ENCODE results near the gene KLHDC8A.
"Not testable (repeated sequence)": the region's sequence is repeated elsewhere in the genome, so short reads cannot be mapped to it uniquely, and the experiment has no call there.

KLHDC8A gene

GRCh38 chr1:205317311-205317917, 39.3 kb downstream of the KLHDC8A start:
- no peak for DNase-seq

DNA sequence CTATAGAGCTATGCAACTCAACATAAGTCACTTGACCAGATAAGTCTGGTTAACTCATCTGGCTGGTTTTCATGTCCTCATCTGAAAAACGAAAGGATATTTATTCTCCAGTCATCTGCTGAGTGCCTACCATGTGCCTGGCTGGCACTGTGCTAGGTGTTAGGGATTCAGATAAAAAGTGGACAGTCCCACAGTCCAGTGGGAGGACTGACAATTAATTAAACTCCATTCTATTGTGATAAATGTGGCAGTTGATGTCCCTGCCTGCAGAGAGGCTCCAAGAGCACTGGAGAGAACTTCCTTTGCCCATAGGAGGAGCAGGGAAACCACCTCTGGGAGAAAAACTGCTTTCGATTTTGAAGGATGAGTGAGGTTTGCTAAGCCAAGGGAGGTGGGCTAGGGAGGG, 40.6 kb downstream of the KLHDC8A start:
- DNase-seq: no peak

GRCh38 chr1:205315008-205315618, 41.6 kb downstream of the KLHDC8A start:
- DNase-seq: no peak

GRCh38 chr1:205313563-205314308, 43.0 kb downstream of the KLHDC8A start:
- DNase-seq: peak; percentile 71

GRCh38 chr1:205312866-205313562, 43.7 kb downstream of the KLHDC8A start:
- no peak for DNase-seq

- DNase-seq: no peak
Observed at GRCh38 chr1:205310976-205311704, 45.6 kb downstream of the KLHDC8A start.

DNA sequence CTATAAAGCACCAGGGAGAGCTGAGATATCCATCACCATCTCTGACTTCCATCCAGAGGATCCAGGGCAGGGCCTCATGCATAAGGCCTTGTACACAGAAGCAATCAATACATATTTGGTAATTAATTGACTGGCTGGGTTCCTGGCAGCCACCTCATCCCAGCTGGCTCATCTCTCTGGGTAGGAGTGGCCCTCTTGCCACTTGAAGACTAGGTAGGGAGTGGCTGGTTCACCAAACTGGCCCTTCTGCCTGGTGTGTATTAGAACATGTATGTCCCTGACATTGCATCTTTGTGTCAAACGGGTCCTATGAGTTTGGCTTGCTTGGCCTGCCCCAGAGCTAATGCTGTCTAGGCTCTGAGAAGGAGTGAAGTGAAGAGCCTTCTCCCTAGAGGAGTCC, 47.0 kb downstream of the KLHDC8A start:
- no peak for DNase-seq

DNA sequence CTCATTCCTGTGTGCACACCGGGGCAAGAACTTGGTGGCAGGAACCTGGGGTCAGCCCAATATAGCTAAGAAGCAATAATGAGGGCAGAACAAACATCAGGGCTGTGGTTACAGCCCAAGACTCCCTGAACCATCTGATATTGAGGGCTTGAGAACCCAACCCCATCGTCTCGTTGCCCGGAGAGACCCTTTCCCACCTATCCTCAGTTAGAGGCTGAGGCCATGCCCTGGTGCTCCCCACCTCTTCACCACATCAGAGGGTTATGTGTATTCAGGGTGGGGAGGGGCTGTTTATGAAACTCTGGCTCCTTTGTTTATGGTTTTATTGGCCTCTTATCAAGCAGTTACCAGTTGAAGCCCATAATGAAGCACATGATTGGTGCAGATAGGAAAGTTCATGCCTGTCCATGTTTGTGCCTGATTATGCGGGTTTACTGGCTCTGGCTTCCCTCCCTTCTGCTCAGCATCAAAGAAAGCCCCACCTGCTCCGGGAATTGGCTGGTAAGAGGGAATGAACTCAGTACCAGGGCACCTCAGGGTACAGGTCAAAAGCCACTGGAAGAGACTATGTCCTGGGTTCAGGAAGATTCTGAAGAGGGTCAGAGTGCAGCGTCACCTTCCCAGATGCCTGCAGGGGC, 49.7 kb downstream of the KLHDC8A start:
- no peak for DNase-seq

DNA sequence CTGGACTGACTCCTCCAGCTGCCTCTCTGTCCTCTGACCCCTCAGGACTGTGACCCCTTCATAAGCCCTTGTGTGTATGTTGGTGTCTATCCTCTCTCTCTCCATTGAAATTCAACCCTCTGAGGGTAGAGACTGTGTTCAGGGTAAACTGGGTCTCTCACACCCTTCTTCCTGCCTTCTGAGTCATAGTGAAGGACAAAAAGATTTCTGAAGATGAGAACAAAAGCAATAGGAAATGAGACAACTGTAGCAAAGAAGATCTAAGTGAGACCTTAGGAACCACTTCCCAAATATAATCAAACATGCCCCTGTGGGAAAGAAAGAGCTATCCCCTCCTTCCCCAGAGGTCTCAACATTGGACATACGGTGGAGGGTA, 52.0 kb downstream of the KLHDC8A start:
- DNase-seq: no peak

GRCh38 chr1:205304046-205304694, 52.6 kb downstream of the KLHDC8A start:
- DNase-seq: no peak

GRCh38 chr1:205303247-205303888, 53.4 kb downstream of the KLHDC8A start:
- DNase-seq: no peak

GRCh38 chr1:205301842-205302588, 54.7 kb downstream of the KLHDC8A start:
- no peak for DNase-seq

DNA sequence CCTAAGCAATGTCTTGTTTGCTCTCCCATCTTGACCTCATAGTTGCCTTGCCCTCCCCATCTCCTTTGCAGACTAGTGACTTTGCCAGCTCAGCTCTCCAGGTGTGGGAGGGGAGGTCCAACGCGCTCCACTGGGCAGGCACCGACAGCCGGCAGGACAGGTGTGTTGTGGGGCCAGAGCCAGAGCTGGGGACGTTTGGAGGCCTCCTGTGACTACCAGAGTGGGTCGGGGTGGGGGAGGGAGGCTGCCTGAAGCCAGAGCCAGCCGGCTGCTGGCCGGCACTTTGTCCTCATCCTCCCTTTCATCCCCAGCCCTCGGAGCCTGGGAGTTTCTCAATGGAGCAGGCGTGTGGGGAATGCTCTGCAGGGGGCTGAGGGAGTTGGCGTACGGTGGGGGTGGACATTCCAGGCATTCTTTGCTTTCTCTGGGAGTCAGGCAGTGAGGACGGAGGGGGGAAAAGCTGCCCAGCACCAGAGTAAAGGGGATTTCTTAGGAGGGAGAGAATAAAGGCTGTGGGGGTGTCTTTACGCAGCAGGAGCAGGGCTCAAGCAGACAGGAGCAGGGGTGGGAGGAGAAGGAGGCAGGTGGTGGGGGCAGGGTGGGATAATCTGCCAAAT, 55.4 kb downstream of the KLHDC8A start:
- DNase-seq: no peak

DNA sequence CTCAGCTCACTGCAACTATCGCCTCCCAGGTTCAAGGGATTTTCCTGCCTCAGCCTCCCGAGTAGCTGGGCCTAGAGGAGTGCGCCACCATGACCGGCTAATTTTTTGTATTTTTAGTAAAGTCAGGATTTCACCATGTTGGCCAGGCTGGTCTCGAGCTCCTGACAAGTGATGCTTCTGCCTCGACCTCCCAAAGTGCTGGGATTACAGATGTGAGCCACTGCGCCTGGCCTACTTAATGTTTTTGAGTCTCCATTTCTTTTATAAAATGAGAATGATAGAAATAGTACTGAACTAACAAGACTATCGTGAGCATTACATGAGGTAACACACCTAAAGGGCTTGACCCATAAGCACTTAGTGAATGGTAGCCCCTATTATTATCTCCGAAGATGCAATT, 56.6 kb downstream of the KLHDC8A start:
- DNase-seq: no peak

- no peak for DNase-seq
Observed at GRCh38 chr1:205298191-205298994, 58.3 kb downstream of the KLHDC8A start.

- DNase-seq: not testable (repeated sequence)
Observed at GRCh38 chr1:205297546-205298177, 59.1 kb downstream of the KLHDC8A start.

GRCh38 chr1:205296154-205296553, 60.6 kb downstream of the KLHDC8A start:
- no peak for DNase-seq

DNA sequence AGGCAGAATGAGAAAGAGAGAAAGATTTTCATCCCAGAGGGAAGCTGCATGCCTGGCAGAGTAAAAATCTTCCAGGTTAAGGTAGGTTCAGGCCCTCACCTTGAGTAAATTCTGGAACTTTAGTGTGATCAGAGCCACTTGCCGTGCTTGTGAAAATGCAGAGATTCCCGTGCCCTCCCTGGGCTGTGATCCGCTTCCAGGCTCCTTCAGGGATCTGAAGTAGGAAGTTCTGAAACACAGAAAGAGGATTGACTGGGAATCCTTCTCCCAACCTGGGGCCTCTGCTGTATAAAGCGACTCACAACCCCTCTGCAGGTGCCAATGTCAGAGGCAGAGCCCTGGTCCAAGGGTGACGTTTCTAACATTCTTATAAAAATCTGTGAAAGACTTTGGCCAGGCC, 61.8 kb downstream of the KLHDC8A start:
- no peak for DNase-seq

Measured in left hindlimb (tissue), 1 donor.